Colonic mucosa (tissue), 4 donors: Measurements from ENCODE around the gene SAP30BP. TPM values are rescaled to one million over a fixed set of nuclear protein-coding genes. Genes with fewer than 3 reads are reported as not detected.
A peak's percentile ranks its signal among the peaks of the same experiment; 100 is the strongest.

Source experiments
- DNase-seq: peaks from one replicate; pipeline ENCODE4 v3.0.0-alpha.2; 2020
- H3K27ac ChIP-seq: fragments of 200-600 bp; one replicate; pipeline ENCODE4 v1.8.0; 2021
- H3K27me3 ChIP-seq: fragments of 200-600 bp; one replicate; pipeline ENCODE4 v1.8.0; 2021
- H3K36me3 ChIP-seq: fragments of 200-600 bp; one replicate; pipeline ENCODE4 v1.8.0; 2021
- H3K4me1 ChIP-seq: fragments of 200-600 bp; one replicate; pipeline ENCODE4 v1.8.0; 2021; ENCODE audit warnings: mild to moderate bottlenecking
- H3K4me3 ChIP-seq: fragments of 200-600 bp; one replicate; pipeline ENCODE4 v1.8.0; 2021
- H3K9ac ChIP-seq, 2 donors: one replicate each; pipeline ENCODE4 v1.7.0; 2013; ENCODE audit warnings: control low read depth in 2 of 2, low read depth in 2 of 2, low read length in 2 of 2
- H3K9me3 ChIP-seq: fragments of 200-600 bp; one replicate; pipeline ENCODE4 v1.8.0; 2021
- intact Hi-C: fragments of 100-400 bp; cut with DNase I; formaldehyde crosslinking; loops from one replicate; pipeline ENCODE4 v1.14.1; 2022
- total RNA-seq, 2 donors: library from RNA; stranded (reverse); fragmentation: NEBNext Ultra II Directional in 1 of 2; extraction: Animal tissue kit (Norgen Biotek cat#: 25700) in 1 of 2; gene quantifications; one replicate each; pipeline ENCODE4 v1.2.1, GENCODE V29; 2021
- TF ChIP-seq, protein P1 (sequence below): fragments of 200-600 bp; IDR thresholded peaks from one replicate; pipeline ENCODE4 v1.8.0; 2022; ENCODE audit warnings: antibody characterized with exemption, mild to moderate bottlenecking
- donor health status: healthy.
- donor health status: DM: no; HTN: no; CAD: no.
- donor health status: DM: no; HTN: no; CAD: no.

The SAP30BP gene
- total RNA-seq, result 10 to 100 TPM; 68.0 to 68.1 TPM

DNA sequence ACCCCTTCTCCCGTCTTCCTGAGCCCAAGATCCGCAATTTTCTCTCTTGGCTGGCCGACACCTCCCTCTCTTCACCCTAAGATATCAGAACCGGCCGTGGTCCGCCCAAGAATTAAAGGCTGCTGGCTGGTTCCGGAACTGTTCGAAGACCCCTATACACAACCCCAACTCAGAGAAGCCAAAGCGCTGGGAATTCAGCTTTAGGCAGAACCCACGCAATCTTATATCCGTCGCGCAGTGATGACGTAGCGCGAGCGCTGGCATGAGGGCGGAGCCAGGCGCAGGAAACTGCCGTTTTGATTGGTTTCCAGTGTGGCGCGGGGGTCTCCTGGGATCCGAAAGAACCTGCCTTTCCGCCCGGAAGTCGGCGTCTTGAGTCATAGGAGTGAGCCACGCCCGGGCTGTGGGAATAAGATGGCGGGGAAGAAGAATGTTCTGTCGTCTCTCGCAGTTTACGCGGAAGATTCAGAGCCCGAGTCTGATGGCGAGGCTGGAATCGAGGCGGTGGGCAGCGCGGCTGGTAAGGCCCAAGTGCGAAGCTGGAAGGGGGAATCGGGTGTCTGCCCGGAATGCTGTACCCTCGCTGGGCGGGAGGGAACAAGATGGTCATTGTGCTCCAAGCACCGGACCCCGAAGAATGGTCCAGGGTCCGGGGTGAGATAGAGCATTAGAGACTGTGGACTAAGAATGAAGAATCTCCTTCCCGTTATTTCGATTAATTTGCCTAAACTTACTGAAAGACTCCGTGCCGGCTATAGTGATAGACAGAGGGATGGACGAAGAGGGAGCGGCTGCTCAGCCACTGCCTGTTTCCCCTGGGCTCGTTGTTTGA, at the start of gene SAP30BP, which contains the start of gene RECQL5:
Gene SAP30BP, plus strand, starts transcription at position 380 of the 832 bp plus-strand sequence. Its CDS starts 35 bp downstream, at position 415.
Gene RECQL5, minus strand, starts transcription at position 196 of the 832 bp plus-strand sequence. CDS start 597 bp downstream, outside the sequence.
- Histone ChIP-seq H3K9ac (peak within 1 kb of the TSS; percentile 88 to 96), H3K4me1 (no peaks in the 10 kb centered on the region), H3K36me3 (peaks cover 19% of the 10 kb centered on the region), H3K27me3 (no peaks in the 10 kb centered on the region), H3K27ac (peak within 1 kb of the TSS; percentile 50), H3K4me3 (peak within 1 kb of the TSS; percentile 79), H3K9me3 (no peaks in the 10 kb centered on the region)
- intact Hi-C loops, result no loop called here
- TF ChIP-seq, protein P1, sequence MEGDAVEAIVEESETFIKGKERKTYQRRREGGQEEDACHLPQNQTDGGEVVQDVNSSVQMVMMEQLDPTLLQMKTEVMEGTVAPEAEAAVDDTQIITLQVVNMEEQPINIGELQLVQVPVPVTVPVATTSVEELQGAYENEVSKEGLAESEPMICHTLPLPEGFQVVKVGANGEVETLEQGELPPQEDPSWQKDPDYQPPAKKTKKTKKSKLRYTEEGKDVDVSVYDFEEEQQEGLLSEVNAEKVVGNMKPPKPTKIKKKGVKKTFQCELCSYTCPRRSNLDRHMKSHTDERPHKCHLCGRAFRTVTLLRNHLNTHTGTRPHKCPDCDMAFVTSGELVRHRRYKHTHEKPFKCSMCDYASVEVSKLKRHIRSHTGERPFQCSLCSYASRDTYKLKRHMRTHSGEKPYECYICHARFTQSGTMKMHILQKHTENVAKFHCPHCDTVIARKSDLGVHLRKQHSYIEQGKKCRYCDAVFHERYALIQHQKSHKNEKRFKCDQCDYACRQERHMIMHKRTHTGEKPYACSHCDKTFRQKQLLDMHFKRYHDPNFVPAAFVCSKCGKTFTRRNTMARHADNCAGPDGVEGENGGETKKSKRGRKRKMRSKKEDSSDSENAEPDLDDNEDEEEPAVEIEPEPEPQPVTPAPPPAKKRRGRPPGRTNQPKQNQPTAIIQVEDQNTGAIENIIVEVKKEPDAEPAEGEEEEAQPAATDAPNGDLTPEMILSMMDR, result no peak
- DNase-seq, result peak; percentile 99

DNA sequence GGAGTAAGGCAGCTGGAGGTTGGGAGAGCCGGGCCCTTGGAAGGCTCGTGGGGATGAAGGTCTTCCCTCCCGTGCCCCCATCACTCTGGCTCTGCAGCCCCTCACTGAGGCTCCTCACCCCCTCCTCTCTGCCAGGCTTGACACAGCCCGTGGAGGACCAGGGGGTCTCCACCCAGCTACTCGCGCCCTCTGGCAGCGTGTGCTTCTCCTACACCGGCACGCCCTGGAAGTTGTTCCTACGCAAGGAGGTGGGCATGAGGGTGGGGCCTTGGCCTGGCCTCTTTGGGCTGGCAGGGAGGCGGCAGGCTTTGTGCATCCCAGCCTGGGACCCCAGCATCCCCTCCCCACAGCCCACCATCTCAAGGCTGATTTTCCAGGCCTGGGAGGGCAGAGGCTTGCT, 49.5 kb upstream of the SAP30BP start:
- TF ChIP-seq, protein P1, result no peak
- intact Hi-C loops, result no loop called here
- H3K4me3 ChIP-seq, result no peak overlapping the region
- no peak for DNase-seq
- no peaks in the 10 kb centered on the region for H3K27me3 ChIP-seq
- H3K9me3 ChIP-seq, result no peaks in the 10 kb centered on the region
- peak overlapping the region; percentile 1 to 13 for H3K9ac ChIP-seq
- peak overlapping the region; percentile 42 for H3K27ac ChIP-seq
- H3K36me3 ChIP-seq, result no peaks in the 10 kb centered on the region
- peaks cover 11% of the 10 kb centered on the region for H3K4me1 ChIP-seq

DNA sequence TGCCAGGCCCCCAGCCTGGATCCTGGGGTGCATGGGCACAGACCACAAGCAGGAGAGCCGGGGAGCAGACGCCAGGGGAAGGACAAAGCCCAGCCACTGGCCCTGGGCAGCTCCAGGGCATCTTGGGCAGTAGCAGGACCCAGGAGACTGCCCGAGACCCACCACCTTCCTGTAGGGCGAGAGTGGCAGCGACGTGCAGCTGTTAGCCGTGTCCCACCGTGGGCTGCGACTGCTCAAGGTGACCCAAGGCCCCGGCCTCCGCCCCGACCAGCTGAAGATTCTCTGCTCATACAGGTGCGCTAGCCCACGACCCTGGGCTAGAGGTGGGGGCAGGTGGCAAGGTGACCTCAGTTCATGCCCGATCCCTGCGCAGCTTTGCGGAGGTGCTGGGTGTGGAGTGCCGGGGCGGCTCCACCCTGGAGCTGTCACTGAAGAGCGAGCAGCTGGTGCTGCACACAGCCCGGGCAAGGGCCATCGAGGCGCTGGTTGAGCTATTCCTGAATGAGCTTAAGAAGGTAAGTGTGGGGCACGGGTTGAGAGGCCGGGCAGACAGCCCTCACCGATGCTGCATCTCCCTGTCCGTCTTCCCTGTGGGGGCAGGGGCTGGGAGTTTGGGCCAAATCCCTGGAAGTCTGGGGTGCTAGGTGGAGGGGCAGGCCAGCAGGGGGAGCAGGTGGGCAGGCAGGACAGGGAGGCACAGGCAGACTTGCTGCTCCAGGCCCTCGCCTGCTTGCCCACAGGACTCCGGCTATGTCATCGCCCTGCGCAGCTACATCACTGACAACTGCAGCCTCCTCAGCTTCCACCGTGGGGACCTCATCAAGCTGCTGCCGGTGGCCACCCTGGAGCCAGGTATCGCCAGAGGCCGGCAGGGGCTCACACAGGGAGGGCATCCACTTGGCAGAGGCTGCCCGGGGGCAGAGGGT, 47.4 kb upstream of the SAP30BP start:
- intact Hi-C loops, result no loop called here
- H3K4me3 ChIP-seq, result no peak overlapping the region
- no peak overlapping the region for H3K9ac ChIP-seq
- DNase-seq, result no peak
- H3K36me3 ChIP-seq, result no peaks in the 10 kb centered on the region
- no peaks in the 10 kb centered on the region for H3K27me3 ChIP-seq
- H3K4me1 ChIP-seq, result peaks cover 11% of the 10 kb centered on the region
- TF ChIP-seq, protein P1, result peak; percentile 12
- no peaks in the 10 kb centered on the region for H3K9me3 ChIP-seq
- no peak overlapping the region for H3K27ac ChIP-seq

DNA sequence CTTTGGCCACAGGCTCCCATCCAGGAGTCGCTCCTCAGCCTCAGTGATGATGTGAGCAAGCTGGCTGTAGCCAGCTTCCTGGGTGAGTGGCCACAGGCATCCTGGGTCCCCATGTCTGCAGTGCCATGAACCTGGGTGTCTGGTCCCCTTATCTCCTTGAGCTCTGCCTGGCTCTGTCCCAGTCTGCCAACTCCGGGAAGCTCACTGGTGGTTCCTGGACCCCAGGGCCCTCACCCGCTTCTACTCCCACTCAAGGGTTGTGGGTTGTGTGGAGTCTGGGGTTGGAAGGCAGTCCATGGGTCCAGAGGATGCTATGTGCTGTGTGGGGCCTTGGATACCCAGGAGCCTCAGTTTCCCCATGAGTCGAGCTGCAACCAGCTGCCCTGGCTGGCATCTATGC, 45.6 kb upstream of the SAP30BP start:
- no peaks in the 10 kb centered on the region for H3K9me3 ChIP-seq
- H3K9ac ChIP-seq, result no peak overlapping the region
- H3K27ac ChIP-seq, result no peak overlapping the region
- no peak for DNase-seq
- no peaks in the 10 kb centered on the region for H3K36me3 ChIP-seq
- no peak overlapping the region for H3K4me3 ChIP-seq
- H3K27me3 ChIP-seq, result no peaks in the 10 kb centered on the region
- H3K4me1 ChIP-seq, result peaks cover 9% of the 10 kb centered on the region
- TF ChIP-seq, protein P1, result no peak
- intact Hi-C loops, result no loop called here

DNA sequence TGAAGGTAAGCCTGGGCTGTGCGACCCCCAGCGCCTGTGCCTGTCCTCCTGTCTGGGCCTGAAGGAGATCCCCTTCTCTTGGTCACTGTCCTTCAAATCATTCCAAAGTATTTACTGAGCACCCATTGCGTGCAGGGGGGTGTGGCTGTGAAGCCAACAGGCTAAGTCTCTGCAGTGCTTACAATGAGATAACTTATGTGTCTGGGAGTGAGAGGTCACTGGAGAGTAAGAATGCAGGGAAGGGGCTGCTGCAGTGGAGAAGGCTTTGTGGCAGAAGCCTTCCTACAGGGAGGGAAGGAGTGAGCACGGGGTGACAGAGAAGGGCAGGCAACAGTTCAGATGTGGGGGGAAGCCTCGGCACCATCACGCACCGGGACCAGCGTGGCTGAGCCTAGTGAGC, 45.1 kb upstream of the SAP30BP start:
- H3K27ac ChIP-seq, result no peak overlapping the region
- DNase-seq, result no peak
- intact Hi-C loops, result no loop called here
- no peak overlapping the region for H3K9ac ChIP-seq
- no peaks in the 10 kb centered on the region for H3K9me3 ChIP-seq
- TF ChIP-seq, protein P1, result no peak
- H3K4me1 ChIP-seq, result peaks cover 5% of the 10 kb centered on the region
- H3K4me3 ChIP-seq, result no peak overlapping the region
- H3K36me3 ChIP-seq, result no peaks in the 10 kb centered on the region
- no peaks in the 10 kb centered on the region for H3K27me3 ChIP-seq
